ENCODE measurements around the gene TRAF3IP1. TPM values are rescaled to one million over a fixed set of nuclear protein-coding genes. Genes with fewer than 3 reads are reported as not detected.
A peak's percentile ranks its signal among the peaks of the same experiment; 100 is the strongest.
"Not testable (repeated sequence)": the region's sequence is repeated elsewhere in the genome, so short reads cannot be mapped to it uniquely, and the experiment has no call there.

TRAF3IP1 gene
- total RNA-seq, 3 donors from 2014 or later, result 16.4 to 19.1 (median 17.8) TPM

DNA sequence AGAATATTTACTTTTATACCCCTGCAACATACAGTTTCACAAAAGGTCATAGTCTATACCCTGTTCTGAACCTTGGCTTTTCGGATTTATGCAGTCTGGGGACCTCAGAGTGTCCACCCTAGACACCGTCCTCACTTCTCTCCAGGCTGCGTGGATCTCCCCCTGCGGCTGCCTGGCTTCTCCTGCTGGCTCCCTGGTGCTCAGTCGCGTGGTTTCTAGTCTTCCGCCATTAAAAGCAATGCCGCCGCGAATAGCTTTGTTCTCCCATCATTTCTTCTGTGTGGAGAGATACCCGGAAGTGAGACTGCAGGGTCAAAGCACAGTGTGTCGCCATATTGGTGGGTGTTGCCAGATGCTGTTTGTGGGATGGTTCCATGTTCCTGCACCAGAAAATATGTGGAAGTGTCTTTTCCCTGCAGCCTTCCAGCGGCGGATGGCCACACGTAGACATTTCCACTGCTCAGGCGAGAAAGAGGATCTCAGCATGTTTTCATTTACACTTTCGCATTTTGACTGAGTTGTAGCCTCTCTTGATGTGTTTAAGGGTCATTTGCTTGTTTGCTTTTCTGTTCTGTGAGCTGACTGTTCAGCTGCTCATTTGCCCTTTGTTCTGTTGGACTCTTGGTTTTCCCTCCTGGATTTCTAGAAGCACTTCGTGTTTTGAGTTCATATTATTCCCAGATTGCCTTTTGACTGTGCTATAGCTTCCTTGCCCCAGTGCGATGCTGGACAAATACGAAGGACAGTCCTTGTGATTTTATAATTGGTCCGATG, 83.5 kb downstream of the TRAF3IP1 start:
- DNase-seq, result no peak
- peaks cover 3% of the 10 kb centered on the region for H3K4me1 Mint-ChIP-seq (ENCODE audit: low read depth)
- no peaks in the 10 kb centered on the region for H3K9me3 Mint-ChIP-seq
- ATAC-seq, result no peak
- peaks cover 9% of the 10 kb centered on the region for H3K36me3 Mint-ChIP-seq (ENCODE audit: insufficient read depth)
- H3K4me3 Mint-ChIP-seq, result no peak overlapping the region
- H3K27me3 Mint-ChIP-seq (ENCODE audit: low read depth), result no peaks in the 10 kb centered on the region

- ATAC-seq (no peak), DNase-seq (no peak)
- Mint-ChIP-seq H3K9me3 (no peaks in the 10 kb centered on the region), H3K36me3 (ENCODE audit: insufficient read depth) (peaks cover 6% of the 10 kb centered on the region), H3K4me1 (ENCODE audit: low read depth) (peaks cover 3% of the 10 kb centered on the region), H3K27me3 (ENCODE audit: low read depth) (no peaks in the 10 kb centered on the region), H3K4me3 (no peak overlapping the region)
Measured at GRCh38 chr2:238404406-238405216, 84.3 kb downstream of the TRAF3IP1 start.

DNA sequence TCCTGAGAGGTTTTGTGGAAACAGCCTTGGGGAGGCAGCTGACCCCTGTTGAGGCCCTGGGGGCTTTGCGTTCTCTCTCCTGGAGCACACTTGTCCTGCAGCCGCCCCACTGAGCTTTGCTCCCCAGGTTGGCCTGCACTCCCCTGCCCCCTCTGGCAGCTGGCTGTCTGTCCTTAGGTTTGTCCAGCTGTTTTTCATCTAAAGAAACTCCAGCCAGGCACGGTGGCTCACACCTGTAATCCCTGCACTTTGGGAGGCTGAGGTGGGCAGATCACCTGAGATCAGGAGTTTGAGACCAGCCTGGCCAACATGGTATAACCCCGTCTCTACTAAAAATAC, 84.9 kb downstream of the TRAF3IP1 start:
- not testable (repeated sequence) for H3K36me3 Mint-ChIP-seq (ENCODE audit: insufficient read depth); H3K4me1 Mint-ChIP-seq (ENCODE audit: low read depth); ATAC-seq; DNase-seq; H3K27me3 Mint-ChIP-seq (ENCODE audit: low read depth); H3K9me3 Mint-ChIP-seq; H3K4me3 Mint-ChIP-seq

- Mint-ChIP-seq H3K4me1 (ENCODE audit: low read depth) (peaks cover 3% of the 10 kb centered on the region), H3K27me3 (ENCODE audit: low read depth) (no peaks in the 10 kb centered on the region), H3K9me3 (no peaks in the 10 kb centered on the region), H3K4me3 (no peak overlapping the region), H3K36me3 (ENCODE audit: insufficient read depth) (peaks cover 4% of the 10 kb centered on the region)
- no peak for ATAC-seq
- no peak for DNase-seq
Measured at GRCh38 chr2:238406221-238406997, 86.1 kb downstream of the TRAF3IP1 start.

DNA sequence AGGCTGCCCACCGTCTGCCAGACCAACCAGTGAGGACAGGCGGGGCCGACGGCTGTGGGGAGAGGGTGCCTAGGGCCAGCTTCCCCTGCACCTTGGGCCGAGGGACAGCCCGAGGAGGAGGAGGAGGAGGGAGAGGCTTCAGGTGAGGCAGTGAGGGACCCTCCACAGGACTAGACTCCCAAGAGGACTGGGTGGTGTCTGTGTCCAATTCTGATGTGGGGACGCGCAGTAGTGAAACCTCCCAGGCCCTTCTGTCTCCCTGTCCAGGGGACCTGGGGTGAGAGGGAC, 86.6 kb downstream of the TRAF3IP1 start:
- DNase-seq (no peak), ATAC-seq (no peak)
- H3K36me3 Mint-ChIP-seq (ENCODE audit: insufficient read depth), result no peaks in the 10 kb centered on the region
- H3K9me3 Mint-ChIP-seq, result no peaks in the 10 kb centered on the region
- H3K27me3 Mint-ChIP-seq (ENCODE audit: low read depth), result no peaks in the 10 kb centered on the region
- H3K4me3 Mint-ChIP-seq, result no peak overlapping the region
- peaks cover 3% of the 10 kb centered on the region for H3K4me1 Mint-ChIP-seq (ENCODE audit: low read depth)

- Mint-ChIP-seq H3K4me1 (ENCODE audit: low read depth) (peaks cover 3% of the 10 kb centered on the region), H3K9me3 (no peaks in the 10 kb centered on the region), H3K27me3 (ENCODE audit: low read depth) (no peaks in the 10 kb centered on the region), H3K4me3 (no peak overlapping the region), H3K36me3 (ENCODE audit: insufficient read depth) (no peaks in the 10 kb centered on the region)
- ATAC-seq (no peak), DNase-seq (no peak)
Measured at GRCh38 chr2:238407566-238407965, 87.2 kb downstream of the TRAF3IP1 start.

DNA sequence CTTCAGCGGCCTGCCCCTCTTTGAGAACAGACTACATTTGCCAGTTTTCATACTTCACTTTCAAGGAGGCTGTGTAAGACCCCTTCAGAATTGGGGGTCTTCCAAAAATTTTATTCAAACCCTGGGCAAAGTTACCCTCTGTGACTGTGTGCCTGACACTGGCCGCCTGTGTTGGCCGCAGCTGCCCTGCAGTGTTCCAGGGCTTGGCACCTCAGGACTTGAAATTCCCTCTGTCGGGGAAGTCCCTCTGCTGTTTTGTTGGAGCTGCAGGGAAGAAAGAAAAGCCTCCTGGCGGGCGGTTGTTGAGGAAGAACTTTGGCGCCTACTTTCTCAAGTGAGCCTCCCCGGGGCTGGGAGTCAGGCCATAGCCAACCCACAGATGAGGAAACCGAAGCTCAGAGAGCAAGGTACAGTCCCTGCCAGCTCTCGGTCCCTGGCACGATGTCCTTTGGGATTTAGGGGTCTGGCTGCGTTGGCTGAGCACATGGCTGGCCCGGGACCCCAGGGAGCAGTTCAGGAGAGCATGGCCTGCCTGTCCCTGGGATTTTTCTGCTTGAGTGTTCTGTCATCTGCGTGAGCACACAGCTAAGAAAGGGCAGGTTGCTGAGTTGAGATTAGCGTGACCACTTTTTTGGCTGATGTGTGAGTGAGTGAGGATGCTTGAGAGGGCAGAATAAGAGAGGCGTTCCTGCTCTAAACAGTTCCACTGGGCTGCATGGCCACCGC, 88.5 kb downstream of the TRAF3IP1 start:
- no peak for DNase-seq
- H3K4me3 Mint-ChIP-seq, result no peak overlapping the region
- no peaks in the 10 kb centered on the region for H3K27me3 Mint-ChIP-seq (ENCODE audit: low read depth)
- no peak for ATAC-seq
- no peaks in the 10 kb centered on the region for H3K36me3 Mint-ChIP-seq (ENCODE audit: insufficient read depth)
- no peaks in the 10 kb centered on the region for H3K9me3 Mint-ChIP-seq
- H3K4me1 Mint-ChIP-seq (ENCODE audit: low read depth), result peaks cover 3% of the 10 kb centered on the region

DNA sequence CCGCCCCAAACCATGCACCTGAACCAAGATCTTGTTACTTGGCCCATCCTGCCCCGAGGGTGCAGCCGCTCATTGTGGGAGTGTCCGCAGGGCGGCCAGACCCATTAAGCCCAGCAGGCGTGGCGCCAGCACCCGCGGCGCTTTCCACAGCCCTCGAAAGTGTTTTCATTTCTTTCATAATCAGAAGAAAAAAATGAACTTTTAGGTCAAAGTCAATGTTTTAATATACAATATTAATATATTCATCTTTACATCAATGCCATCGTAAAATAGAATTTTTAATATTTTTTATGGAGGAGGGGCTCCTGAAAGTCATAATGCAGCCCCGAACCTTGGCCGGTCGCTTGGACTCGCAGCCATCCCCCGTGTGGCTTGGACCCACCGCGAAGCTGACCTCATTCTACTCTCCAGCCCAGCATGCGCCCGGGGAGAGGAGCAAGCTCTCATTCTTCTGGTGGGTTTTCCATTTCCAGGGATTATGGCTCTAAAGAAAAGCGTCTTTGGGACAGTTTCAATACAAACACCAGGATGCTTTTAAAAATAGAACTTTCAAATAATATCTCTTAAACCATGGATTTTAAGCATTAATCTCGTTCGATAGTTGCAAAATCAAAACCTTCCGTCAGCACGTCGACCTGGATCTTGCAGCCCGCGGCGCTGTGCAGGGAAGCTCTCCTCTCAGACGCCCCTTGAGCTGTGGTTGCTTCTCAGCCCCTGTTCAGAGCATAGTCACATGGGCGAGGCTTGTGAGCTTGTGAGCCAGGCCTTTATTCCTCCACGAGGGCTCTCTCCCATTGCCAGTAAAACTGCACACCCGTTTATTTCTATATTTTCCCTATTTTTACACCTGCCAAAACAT, 89.3 kb downstream of the TRAF3IP1 start:
- no peaks in the 10 kb centered on the region for H3K36me3 Mint-ChIP-seq (ENCODE audit: insufficient read depth)
- no peaks in the 10 kb centered on the region for H3K27me3 Mint-ChIP-seq (ENCODE audit: low read depth)
- ATAC-seq, result no peak
- H3K9me3 Mint-ChIP-seq, result no peaks in the 10 kb centered on the region
- no peak overlapping the region for H3K4me3 Mint-ChIP-seq
- no peak for DNase-seq
- H3K4me1 Mint-ChIP-seq (ENCODE audit: low read depth), result peaks cover 3% of the 10 kb centered on the region

GRCh38 chr2:238412067-238412767, 91.9 kb downstream of the TRAF3IP1 start:
- no peaks in the 10 kb centered on the region for H3K27me3 Mint-ChIP-seq (ENCODE audit: low read depth)
- H3K4me3 Mint-ChIP-seq, result no peak overlapping the region
- no peak for DNase-seq
- H3K4me1 Mint-ChIP-seq (ENCODE audit: low read depth), result no peaks in the 10 kb centered on the region
- H3K36me3 Mint-ChIP-seq (ENCODE audit: insufficient read depth), result peaks cover 8% of the 10 kb centered on the region
- ATAC-seq, result no peak
- H3K9me3 Mint-ChIP-seq, result peaks cover 7% of the 10 kb centered on the region

DNA sequence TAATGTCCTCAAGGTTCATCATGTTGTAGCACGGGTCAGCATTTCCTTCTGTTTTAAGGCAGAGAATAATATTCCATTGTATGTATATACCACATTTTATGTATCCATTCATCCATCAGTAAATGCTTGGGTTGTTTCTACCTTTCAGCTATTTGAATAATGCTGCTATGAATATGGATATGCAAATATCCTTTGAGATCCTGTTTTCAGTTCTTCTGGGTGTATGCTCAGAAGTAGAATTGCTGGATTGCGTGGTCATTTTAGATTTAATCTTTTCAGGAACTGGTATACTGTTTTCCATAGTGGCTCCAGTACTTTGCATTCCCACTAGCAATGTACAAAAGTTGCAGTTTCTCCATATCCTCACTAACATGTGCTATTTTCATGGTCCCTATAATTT, 93.0 kb downstream of the TRAF3IP1 start:
- Mint-ChIP-seq H3K4me1 (ENCODE audit: low read depth) (no peaks in the 10 kb centered on the region), H3K27me3 (ENCODE audit: low read depth) (peaks cover 2% of the 10 kb centered on the region), H3K36me3 (ENCODE audit: insufficient read depth) (peaks cover 8% of the 10 kb centered on the region), H3K9me3 (peaks cover 7% of the 10 kb centered on the region), H3K4me3 (no peak overlapping the region)
- ATAC-seq (no peak), DNase-seq (no peak)

GRCh38 chr2:238415036-238415764, 94.9 kb downstream of the TRAF3IP1 start:
- no peak for DNase-seq
- ATAC-seq, result peak; percentile 37 to 69
- H3K4me3 Mint-ChIP-seq, result no peak overlapping the region
- H3K9me3 Mint-ChIP-seq, result peaks cover 7% of the 10 kb centered on the region
- peaks cover 9% of the 10 kb centered on the region for H3K36me3 Mint-ChIP-seq (ENCODE audit: insufficient read depth)
- H3K27me3 Mint-ChIP-seq (ENCODE audit: low read depth), result peaks cover 3% of the 10 kb centered on the region
- H3K4me1 Mint-ChIP-seq (ENCODE audit: low read depth), result no peaks in the 10 kb centered on the region

DNA sequence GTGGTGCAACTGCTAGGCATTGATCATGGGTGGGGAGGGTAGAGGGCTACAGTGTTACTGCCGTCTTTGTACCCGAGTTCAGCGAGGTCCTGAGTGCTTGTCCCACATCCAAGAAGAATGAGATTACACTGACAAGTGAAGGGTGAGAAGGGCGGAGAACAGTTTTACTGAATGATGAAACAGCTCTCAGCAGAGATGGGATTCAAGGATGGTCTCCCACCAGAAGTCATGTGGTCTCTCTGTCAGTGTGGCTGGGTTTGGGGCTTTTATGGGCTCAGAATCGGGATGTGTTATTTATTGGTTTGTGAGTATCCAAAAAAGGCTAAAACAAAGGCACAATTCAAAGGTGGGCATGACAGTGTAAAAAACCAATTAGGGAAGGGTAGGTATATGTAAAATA, 95.6 kb downstream of the TRAF3IP1 start:
- H3K36me3 Mint-ChIP-seq (ENCODE audit: insufficient read depth), result peaks cover 9% of the 10 kb centered on the region
- peaks cover 7% of the 10 kb centered on the region for H3K9me3 Mint-ChIP-seq
- H3K4me1 Mint-ChIP-seq (ENCODE audit: low read depth), result no peaks in the 10 kb centered on the region
- ATAC-seq (no peak), DNase-seq (no peak)
- peaks cover 3% of the 10 kb centered on the region for H3K27me3 Mint-ChIP-seq (ENCODE audit: low read depth)
- no peak overlapping the region for H3K4me3 Mint-ChIP-seq
